Breast epithelium (tissue), 3 donors: ENCODE data around the gene GPC3.

Source experiments
- POLR2AphosphoS5 ChIP-seq, 3 donors: sonication (generic); formaldehyde crosslinking; IDR thresholded peaks; one replicate each; pipeline ENCODE4 v1.6.1; 2017; ENCODE audit warnings: antibody characterized with exemption in 3 of 3
- TF ChIP-seq, protein P1 (sequence below), 3 donors: fragments of 450-650 bp; IDR thresholded peaks; one replicate each; pipeline ENCODE4 v1.5.1; 2016 to 2017; ENCODE audit warnings: antibody characterized with exemption in 3 of 3, mild to moderate bottlenecking in 3 of 3, moderate library complexity in 3 of 3

DNA sequence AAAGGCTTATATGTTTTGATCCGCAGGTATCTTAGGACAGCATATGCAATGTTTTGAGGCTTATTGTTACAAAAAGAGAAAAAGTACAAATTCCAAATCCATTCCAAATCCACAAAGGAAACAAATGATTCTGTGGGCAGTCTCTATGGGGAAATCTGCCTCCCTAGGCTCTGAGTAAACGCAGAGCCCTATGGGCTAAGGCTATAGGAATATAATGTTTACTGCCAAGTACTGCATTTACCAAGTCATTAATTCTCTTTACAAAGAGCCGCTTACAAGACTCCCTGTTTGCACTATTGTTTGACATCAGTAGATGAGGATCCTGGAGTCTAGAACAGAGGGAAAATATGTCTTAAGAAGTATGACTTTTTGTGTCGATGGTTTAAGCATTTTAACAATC lies 357.7 kb downstream of the GPC3 start:
- TF ChIP-seq, protein P1, sequence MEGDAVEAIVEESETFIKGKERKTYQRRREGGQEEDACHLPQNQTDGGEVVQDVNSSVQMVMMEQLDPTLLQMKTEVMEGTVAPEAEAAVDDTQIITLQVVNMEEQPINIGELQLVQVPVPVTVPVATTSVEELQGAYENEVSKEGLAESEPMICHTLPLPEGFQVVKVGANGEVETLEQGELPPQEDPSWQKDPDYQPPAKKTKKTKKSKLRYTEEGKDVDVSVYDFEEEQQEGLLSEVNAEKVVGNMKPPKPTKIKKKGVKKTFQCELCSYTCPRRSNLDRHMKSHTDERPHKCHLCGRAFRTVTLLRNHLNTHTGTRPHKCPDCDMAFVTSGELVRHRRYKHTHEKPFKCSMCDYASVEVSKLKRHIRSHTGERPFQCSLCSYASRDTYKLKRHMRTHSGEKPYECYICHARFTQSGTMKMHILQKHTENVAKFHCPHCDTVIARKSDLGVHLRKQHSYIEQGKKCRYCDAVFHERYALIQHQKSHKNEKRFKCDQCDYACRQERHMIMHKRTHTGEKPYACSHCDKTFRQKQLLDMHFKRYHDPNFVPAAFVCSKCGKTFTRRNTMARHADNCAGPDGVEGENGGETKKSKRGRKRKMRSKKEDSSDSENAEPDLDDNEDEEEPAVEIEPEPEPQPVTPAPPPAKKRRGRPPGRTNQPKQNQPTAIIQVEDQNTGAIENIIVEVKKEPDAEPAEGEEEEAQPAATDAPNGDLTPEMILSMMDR (IDR thresholded peaks at IDR 0.05): no peak
- TF ChIP-seq POLR2AphosphoS5 (IDR thresholded peaks at IDR 0.05): no peak
